Adipocyte (in vitro differentiated cells): ENCODE results near the gene MFAP4.
A peak's percentile ranks its signal among the peaks of the same experiment; 100 is the strongest.

ENCODE experiments used
- DNase-seq: peaks from one replicate; pipeline ENCODE4 v3.0.0-alpha.2; 2015; ENCODE audit warnings: low read depth
- H3K27me3 ChIP-seq: replicated peaks from 2 replicates; pipeline ENCODE4 v1.7.0; 2013; ENCODE audit warnings: mild to moderate bottlenecking, low read length, moderate library complexity; ENCODE audit not compliant: control insufficient read depth, insufficient read depth
- H3K36me3 ChIP-seq: 2 replicates; pipeline ENCODE4 v1.7.0; 2013; ENCODE audit warnings: low read length, mild to moderate bottlenecking, moderate library complexity; ENCODE audit not compliant: control insufficient read depth, insufficient read depth, severe bottlenecking
- H3K4me1 ChIP-seq: 2 replicates; pipeline ENCODE4 v1.7.0; 2013; ENCODE audit warnings: mild to moderate bottlenecking, low read length, moderate library complexity; ENCODE audit not compliant: control insufficient read depth, insufficient read depth
- H3K4me3 ChIP-seq: 2 replicates; pipeline ENCODE4 v1.7.0; 2013; ENCODE audit warnings: mild to moderate bottlenecking, low read length, moderate library complexity
- H3K9ac ChIP-seq: 2 replicates; pipeline ENCODE4 v1.7.0; 2013; ENCODE audit warnings: mild to moderate bottlenecking, low read length, moderate library complexity
- H3K9me3 ChIP-seq: 2 replicates; pipeline ENCODE4 v1.7.0; 2013; ENCODE audit warnings: mild to moderate bottlenecking, low read length, moderate library complexity; ENCODE audit not compliant: control insufficient read depth

MFAP4 gene, protein sequence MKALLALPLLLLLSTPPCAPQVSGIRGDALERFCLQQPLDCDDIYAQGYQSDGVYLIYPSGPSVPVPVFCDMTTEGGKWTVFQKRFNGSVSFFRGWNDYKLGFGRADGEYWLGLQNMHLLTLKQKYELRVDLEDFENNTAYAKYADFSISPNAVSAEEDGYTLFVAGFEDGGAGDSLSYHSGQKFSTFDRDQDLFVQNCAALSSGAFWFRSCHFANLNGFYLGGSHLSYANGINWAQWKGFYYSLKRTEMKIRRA

DNA sequence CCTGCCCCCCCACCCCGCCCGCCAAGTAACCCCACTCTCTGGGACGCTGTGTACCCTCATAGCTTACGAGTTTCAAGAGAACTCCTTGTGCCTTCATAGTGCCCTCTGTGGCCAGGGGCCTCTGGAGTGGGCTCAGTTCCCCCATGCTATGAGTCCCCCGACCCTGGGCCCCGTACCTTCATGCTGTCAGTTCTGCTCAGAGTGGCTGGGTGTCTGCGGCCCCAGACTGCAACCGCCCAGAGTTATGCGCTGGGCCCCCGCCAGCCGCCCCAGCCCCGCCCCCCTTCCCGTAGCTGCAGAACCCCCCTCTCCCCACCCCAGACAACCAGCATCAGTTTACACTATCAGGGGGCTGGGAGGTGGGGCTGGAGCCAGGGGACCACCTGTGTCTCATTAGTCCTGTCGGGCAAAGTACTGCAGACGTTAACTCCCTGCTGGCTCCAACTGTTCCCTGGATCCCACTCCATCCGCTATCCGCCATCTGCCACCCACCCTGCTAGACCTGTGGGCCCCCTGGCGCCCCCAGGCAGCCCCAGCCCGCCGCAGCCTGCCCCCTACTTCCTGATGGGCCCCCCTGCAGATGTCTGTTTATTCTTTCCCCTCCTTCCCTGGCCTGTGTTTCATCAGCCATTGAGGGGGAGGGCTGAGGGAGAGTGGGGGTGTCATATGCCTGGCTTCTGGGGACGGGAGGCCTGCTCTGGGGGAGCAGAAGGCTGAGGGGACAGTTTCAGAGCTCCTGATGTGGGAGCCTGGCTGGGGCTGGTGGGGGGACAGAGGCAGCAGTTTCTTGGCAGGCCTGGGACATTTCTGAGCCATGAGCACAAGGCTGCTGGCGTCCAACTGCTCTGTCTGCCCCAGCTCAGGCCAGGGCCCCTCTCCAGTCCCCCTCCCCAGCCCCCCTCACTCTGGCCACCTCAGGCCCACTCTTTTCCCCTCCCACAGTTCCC lies at the start of gene MFAP4:
Gene MFAP4, minus strand, starts transcription at position 217 of the 947 bp plus-strand sequence. Its CDS starts 35 bp downstream, at position 182.
- peak; percentile 95 for DNase-seq
- Histone ChIP-seq H3K4me3 (peak within 1 kb of the TSS; percentile 68), H3K9me3 (no peaks in the 10 kb centered on the region), H3K36me3 (peaks cover 22% of the 10 kb centered on the region), H3K4me1 (peaks cover 54% of the 10 kb centered on the region), H3K27me3 (no peaks in the 10 kb centered on the region), H3K9ac (peak within 1 kb of the TSS; percentile 82)

GRCh38 chr17:19433727-19434340 lies 46.8 kb upstream of the MFAP4 start:
- Histone ChIP-seq H3K9me3 (no peaks in the 10 kb centered on the region), H3K4me1 (peaks cover 10% of the 10 kb centered on the region), H3K36me3 (no peaks in the 10 kb centered on the region), H3K9ac (no peak overlapping the region), H3K27me3 (no peaks in the 10 kb centered on the region), H3K4me3 (no peak overlapping the region)
- DNase-seq = no peak

DNA sequence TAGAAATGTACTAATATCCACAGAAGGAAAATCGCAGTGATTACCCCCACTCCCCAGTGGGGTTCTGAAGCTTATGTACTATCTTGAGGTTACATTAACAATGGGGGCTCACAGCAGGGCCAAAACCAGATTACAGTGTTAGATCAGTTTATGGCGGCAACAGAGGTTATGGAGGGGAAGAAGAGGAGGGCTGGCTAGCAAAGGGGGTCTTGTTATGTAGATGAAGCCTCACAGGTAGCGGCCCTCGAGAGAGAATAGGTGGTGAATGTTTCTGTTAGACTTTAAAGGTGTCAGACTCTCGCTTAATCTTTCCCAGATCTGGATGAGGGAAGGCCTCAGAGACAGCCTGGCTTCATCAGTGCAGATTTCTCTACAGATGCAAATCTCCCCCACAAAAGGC lies 46.3 kb upstream of the MFAP4 start:
- Histone ChIP-seq H3K4me1 (peaks cover 10% of the 10 kb centered on the region), H3K9me3 (no peaks in the 10 kb centered on the region), H3K9ac (no peak overlapping the region), H3K4me3 (no peak overlapping the region), H3K36me3 (no peaks in the 10 kb centered on the region), H3K27me3 (no peaks in the 10 kb centered on the region)
- no peak for DNase-seq

- Histone ChIP-seq H3K9ac (no peak overlapping the region), H3K27me3 (no peaks in the 10 kb centered on the region), H3K4me1 (peaks cover 4% of the 10 kb centered on the region), H3K36me3 (no peaks in the 10 kb centered on the region), H3K4me3 (no peak overlapping the region), H3K9me3 (no peaks in the 10 kb centered on the region)
- DNase-seq = no peak
These were observed 44.7 kb upstream of the MFAP4 start for GRCh38 chr17:19431691-19432090.

GRCh38 chr17:19426631-19427030 lies 39.6 kb upstream of the MFAP4 start:
- Histone ChIP-seq H3K9me3 (no peaks in the 10 kb centered on the region), H3K9ac (no peak overlapping the region), H3K4me3 (no peak overlapping the region), H3K27me3 (no peaks in the 10 kb centered on the region), H3K36me3 (no peaks in the 10 kb centered on the region), H3K4me1 (peaks cover 30% of the 10 kb centered on the region)
- DNase-seq = no peak

DNA sequence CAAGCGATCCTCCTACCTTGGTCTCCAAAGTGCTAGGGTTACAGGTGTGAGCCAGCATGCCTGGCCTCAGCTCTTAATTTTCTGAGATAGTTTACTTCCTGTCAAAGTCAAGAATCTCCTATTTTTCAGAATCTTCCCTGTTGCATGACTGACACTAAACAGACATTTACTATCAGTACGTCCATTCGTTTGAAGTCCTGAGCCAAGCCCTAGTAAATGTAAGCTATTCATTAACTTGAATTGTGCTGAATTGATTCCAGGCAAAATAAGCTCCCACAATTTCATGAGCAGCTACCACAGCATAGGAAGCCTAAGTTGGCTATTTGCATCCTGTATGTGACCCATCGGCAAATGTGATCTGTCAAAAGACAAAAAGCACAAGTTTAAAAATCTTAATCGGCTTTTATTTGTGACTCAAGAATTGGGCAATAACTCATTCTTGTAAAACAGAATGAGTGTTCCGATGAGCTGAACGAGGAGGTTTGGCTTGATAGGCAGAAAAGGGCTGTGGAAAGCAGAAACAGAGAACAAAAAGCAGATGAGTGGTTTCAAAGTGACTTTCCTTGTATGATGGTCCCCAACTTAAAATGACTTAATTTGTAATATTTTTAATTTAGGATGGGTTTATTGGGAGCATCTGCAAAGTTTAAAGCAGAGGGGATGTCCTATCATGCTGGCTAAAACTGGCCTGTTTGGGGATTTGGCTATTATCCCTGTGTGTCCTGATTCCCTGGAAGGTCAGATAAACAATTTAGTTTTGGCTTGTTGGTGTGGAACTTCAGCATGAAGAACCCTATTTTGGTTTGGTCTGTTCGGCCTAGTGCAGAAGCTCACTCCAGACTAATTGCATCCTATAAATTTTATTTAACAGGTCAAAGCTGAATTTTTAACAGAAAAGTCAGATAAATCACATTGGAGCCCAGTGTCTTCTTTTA lies 38.2 kb upstream of the MFAP4 start:
- Histone ChIP-seq H3K9ac (peak overlapping the region; percentile 1), H3K9me3 (no peaks in the 10 kb centered on the region), H3K36me3 (no peaks in the 10 kb centered on the region), H3K4me1 (peaks cover 30% of the 10 kb centered on the region), H3K4me3 (no peak overlapping the region), H3K27me3 (no peaks in the 10 kb centered on the region)
- peak; percentile 65 for DNase-seq

- no peaks in the 10 kb centered on the region for H3K9me3 ChIP-seq
- peak; percentile 19 for DNase-seq
- H3K4me1 ChIP-seq = peaks cover 46% of the 10 kb centered on the region
- no peaks in the 10 kb centered on the region for H3K36me3 ChIP-seq
- H3K27me3 ChIP-seq = no peaks in the 10 kb centered on the region
- H3K4me3 ChIP-seq = no peak overlapping the region
- H3K9ac ChIP-seq = no peak overlapping the region
These were observed 34.9 kb upstream of the MFAP4 start for GRCh38 chr17:19421926-19422325.

- no peak for DNase-seq
- no peaks in the 10 kb centered on the region for H3K27me3 ChIP-seq
These were observed 34.2 kb upstream of the MFAP4 start for GRCh38 chr17:19421219-19421618.

GRCh38 chr17:19418251-19418992 lies 31.4 kb upstream of the MFAP4 start:
- Histone ChIP-seq H3K36me3 (no peaks in the 10 kb centered on the region), H3K4me3 (no peak overlapping the region), H3K27me3 (no peaks in the 10 kb centered on the region), H3K4me1 (peaks cover 25% of the 10 kb centered on the region), H3K9ac (no peak overlapping the region), H3K9me3 (no peaks in the 10 kb centered on the region)
- peak; percentile 28 for DNase-seq

More at GRCh38 chr17:19421219-19421618, 34.2 kb upstream of the MFAP4 start:
- Histone ChIP-seq H3K4me1 (peaks cover 46% of the 10 kb centered on the region), H3K36me3 (no peaks in the 10 kb centered on the region), H3K9ac (no peak overlapping the region), H3K9me3 (no peaks in the 10 kb centered on the region), H3K4me3 (no peak overlapping the region)

- peaks cover 24% of the 10 kb centered on the region for H3K4me1 ChIP-seq
- no peak overlapping the region for H3K9ac ChIP-seq
- no peak for DNase-seq
- no peaks in the 10 kb centered on the region for H3K9me3 ChIP-seq
- no peaks in the 10 kb centered on the region for H3K36me3 ChIP-seq
- H3K4me3 ChIP-seq = no peak overlapping the region
- H3K27me3 ChIP-seq = no peaks in the 10 kb centered on the region
These were observed 30.6 kb upstream of the MFAP4 start for GRCh38 chr17:19417611-19418010.
